Pancreas (tissue), 10 donors: ENCODE measurements around the gene ASTL. TPM values are rescaled to one million over a fixed set of nuclear protein-coding genes. Genes with fewer than 3 reads are reported as not detected.
"Not testable (repeated sequence)": the region's sequence is repeated elsewhere in the genome, so short reads cannot be mapped to it uniquely, and the experiment has no call there.

Source experiments
- ATAC-seq, 4 donors: fragments of 200-7000 bp; cut with Tn5 transposase; one replicate each; pipeline versions ENCODE4 v1.8.0 to v1.9.1; 2020; ENCODE audit warnings: mild to moderate bottlenecking in 4 of 4, moderate library complexity in 4 of 4
- DNase-seq, 6 donors: peaks; one replicate each; pipeline ENCODE4 v3.0.0-alpha.2; 2020
- FAIRE-seq: peaks from 2 replicates; lab custom pipeline; 2012; peaks lifted over from hg19 to GRCh38; lab: Jason Lieb, UNC
- H3K27ac ChIP-seq, 4 donors: fragments of 200-600 bp; sonication (generic); 1 replicate in 3 of 4; 2 replicates in 1 of 4; pipeline versions ENCODE4 v1.5.0 to v1.8.0; 2020
- H3K27me3 ChIP-seq, 4 donors: fragments of 200-600 bp; one replicate each; pipeline ENCODE4 v1.8.0; 2021
- H3K36me3 ChIP-seq, 3 donors: fragments of 200-600 bp; sonication (generic) in 1 of 3; one replicate each; pipeline versions ENCODE4 v1.5.0 to v1.8.0; 2020 to 2021
- H3K4me1 ChIP-seq, 3 donors: fragments of 200-600 bp; one replicate each; pipeline ENCODE4 v1.8.0; 2021
- H3K4me3 ChIP-seq, 4 donors: fragments of 200-600 bp; sonication (generic) in 2 of 4; one replicate each; pipeline versions ENCODE4 v1.5.0 to v1.8.0; 2020 to 2021
- H3K9me3 ChIP-seq, 4 donors: fragments of 200-600 bp; one replicate each; pipeline ENCODE4 v1.8.0; 2021
- WGBS, 2 donors: extraction: QIAGEN DNeasy Blood & Tissue Kit; methylation state at CpG; one replicate each; pipeline ENCODE4 v1.1.7; 2013; 5-methylcytosine and 5-hydroxymethylcytosine counted together
- intact Hi-C, 3 donors: fragments of 100-400 bp; cut with DNase I; formaldehyde crosslinking; loops; one replicate each; pipeline versions ENCODE4 v1.11.1 to v1.14.2; 2022
- polyA plus RNA-seq, 2 donors: library from polyadenylated mRNA; stranded (reverse); fragments of 200-250 nt; gene quantifications; one replicate each; pipeline ENCODE4 v1.2.3, GENCODE V29; 2013
- total RNA-seq, 6 donors: library from RNA; stranded (reverse); fragmentation: NEBNext Ultra II Directional in 4 of 6; extraction: Animal tissue kit (Norgen Biotek cat#: 25700) in 4 of 6; gene quantifications; one replicate each; pipeline versions ENCODE4 v1.2.1 to v1.2.4, GENCODE V29; 2021 to 2023
- TF ChIP-seq, protein P1 (sequence below), 4 donors: fragments of 200-600 bp; sonication (generic) in 3 of 4; IDR thresholded peaks; one replicate each; pipeline versions ENCODE4 v1.5.0 to v1.8.0; 2021; ENCODE audit warnings: antibody characterized with exemption in 4 of 4
- donor health status: healthy with polysubstance abuse.
- donor health status: DM: no; HTN: no; CAD: no; lungs with moderate emphysema.
- donor health status: DM: no; HTN: no; CAD: no.
- donor health status: control.
- donor health status: control.
- donor health status: Bipolar disorder and iron deficiency.
- donor health status: DM: yes; HTN: yes; CAD: no.
- donor health status: DM: no; HTN: no; CAD: no.
- donor health status: DM: no; HTN: no; CAD: no.
- donor health status: DM: yes; HTN: yes; CAD: no.

ASTL gene
- total and polyA plus RNA-seq, 8 donors, result 0.14 TPM; not detected in 7

GRCh38 chr2:96089356-96090195 is 48.7 kb downstream of the ASTL start:
- TF ChIP-seq, protein P1, sequence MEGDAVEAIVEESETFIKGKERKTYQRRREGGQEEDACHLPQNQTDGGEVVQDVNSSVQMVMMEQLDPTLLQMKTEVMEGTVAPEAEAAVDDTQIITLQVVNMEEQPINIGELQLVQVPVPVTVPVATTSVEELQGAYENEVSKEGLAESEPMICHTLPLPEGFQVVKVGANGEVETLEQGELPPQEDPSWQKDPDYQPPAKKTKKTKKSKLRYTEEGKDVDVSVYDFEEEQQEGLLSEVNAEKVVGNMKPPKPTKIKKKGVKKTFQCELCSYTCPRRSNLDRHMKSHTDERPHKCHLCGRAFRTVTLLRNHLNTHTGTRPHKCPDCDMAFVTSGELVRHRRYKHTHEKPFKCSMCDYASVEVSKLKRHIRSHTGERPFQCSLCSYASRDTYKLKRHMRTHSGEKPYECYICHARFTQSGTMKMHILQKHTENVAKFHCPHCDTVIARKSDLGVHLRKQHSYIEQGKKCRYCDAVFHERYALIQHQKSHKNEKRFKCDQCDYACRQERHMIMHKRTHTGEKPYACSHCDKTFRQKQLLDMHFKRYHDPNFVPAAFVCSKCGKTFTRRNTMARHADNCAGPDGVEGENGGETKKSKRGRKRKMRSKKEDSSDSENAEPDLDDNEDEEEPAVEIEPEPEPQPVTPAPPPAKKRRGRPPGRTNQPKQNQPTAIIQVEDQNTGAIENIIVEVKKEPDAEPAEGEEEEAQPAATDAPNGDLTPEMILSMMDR (IDR thresholded peaks at IDR 0.05), result no peak
- Histone ChIP-seq H3K4me1 (peaks cover 0 to 6% (median 0%) of the 10 kb centered on the region in 3 donors), H3K36me3 (no peaks in the 10 kb centered on the region), H3K27me3 (no peaks in the 10 kb centered on the region), H3K4me3 (no peak overlapping the region), H3K9me3 (no peaks in the 10 kb centered on the region), H3K27ac (no peak overlapping the region)
- FAIRE-seq (no peak), ATAC-seq (peak in 3 of 4 donors; percentile 43 to 66 (median 60)), DNase-seq (peak in 5 of 6 donors; percentile 56 to 78 (median 67))
- WGBS, 2 donors, result 50 to 56% methylated on average over 22 of the region's 22 CpGs
- intact Hi-C loops, result no loop called here

DNA sequence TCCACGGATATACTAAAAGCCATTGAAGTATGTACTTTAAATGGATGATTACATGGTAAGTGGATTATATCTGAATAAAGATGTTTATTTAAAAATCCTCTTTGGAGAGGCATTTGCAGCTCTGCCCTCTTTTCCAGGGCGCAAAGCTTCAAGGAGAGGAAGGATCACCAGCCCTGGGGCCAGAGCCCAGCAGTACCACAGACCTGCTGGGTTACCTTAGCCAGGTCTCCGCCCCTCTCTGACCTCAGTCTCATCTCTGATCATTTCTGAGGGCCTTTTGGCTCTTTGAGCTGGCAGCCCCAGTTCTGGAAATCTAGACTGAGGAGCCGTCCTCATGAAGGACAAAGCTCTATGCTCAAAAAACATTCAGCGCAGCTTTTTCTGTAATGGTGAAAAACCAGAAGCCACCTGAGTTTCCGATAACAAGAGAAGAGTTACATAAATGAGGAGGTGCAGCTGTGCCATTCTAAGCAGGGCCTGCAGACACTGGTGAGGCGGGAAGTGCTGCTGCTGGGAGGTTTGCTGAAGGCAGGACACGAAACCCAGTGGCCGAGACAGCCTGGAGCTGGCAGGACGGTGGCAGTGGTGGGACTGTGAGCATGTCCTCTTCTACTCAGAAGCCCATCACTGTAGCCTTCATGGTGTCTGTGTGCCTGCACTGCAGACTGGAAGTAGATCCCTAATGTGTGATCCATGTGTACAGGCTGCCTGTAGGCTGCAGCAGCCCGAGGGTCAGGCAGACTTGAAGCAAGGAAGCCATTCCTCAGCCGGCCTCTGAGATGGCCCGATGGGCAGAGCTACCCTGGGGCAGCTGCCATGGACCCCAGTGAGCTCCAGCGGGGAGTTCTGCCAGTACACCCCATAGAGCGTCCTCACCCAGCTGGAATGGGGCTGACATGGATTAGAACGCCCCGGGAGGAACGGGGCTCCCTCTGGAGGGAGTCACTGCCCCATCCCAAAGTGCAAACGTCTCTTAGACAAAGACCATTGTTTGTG is 49.7 kb downstream of the ASTL start:
- FAIRE-seq (no peak), DNase-seq (peak in 1 of 6 donors; percentile 30), ATAC-seq (no peak)
- TF ChIP-seq, protein P1 (IDR thresholded peaks at IDR 0.05), result no peak
- peaks cover 0 to 6% (median 0%) of the 10 kb centered on the region in 3 donors for H3K4me1 ChIP-seq
- no peaks in the 10 kb centered on the region for H3K36me3 ChIP-seq
- H3K9me3 ChIP-seq, result no peaks in the 10 kb centered on the region
- no peaks in the 10 kb centered on the region for H3K27me3 ChIP-seq
- intact Hi-C loops, result no loop called here
- H3K4me3 ChIP-seq, result no peak overlapping the region
- H3K27ac ChIP-seq, result no peak overlapping the region
- WGBS, 2 donors, result 78 to 82% methylated on average over 19 of the region's 19 CpGs

- H3K27ac ChIP-seq, result no peak overlapping the region
- no peaks in the 10 kb centered on the region for H3K27me3 ChIP-seq
- FAIRE-seq (no peak), ATAC-seq (no peak), DNase-seq (no peak)
- intact Hi-C loops, result no loop called here
- WGBS, 2 donors, result 49 to 58% methylated on average over 2 of the region's 2 CpGs
- H3K4me1 ChIP-seq, result peaks cover 0 to 6% (median 0%) of the 10 kb centered on the region in 3 donors
- H3K9me3 ChIP-seq, result no peaks in the 10 kb centered on the region
- no peak overlapping the region for H3K4me3 ChIP-seq
- TF ChIP-seq, protein P1 (IDR thresholded peaks at IDR 0.05), result no peak
- H3K36me3 ChIP-seq, result no peaks in the 10 kb centered on the region
Observed at GRCh38 chr2:96087130-96087529, 51.2 kb downstream of the ASTL start.

- intact Hi-C loops, result no loop called here
- DNase-seq (peak in 1 of 6 donors; percentile 41), FAIRE-seq (no peak), ATAC-seq (no peak)
- Histone ChIP-seq H3K27me3 (no peaks in the 10 kb centered on the region), H3K27ac (no peak overlapping the region), H3K4me1 (no peaks in the 10 kb centered on the region), H3K36me3 (no peaks in the 10 kb centered on the region), H3K4me3 (no peak overlapping the region), H3K9me3 (no peaks in the 10 kb centered on the region)
- 92 to 93% methylated on average over 12 of the region's 12 CpGs for WGBS, 2 donors
- TF ChIP-seq, protein P1 (IDR thresholded peaks at IDR 0.05), result no peak
Observed at GRCh38 chr2:96085541-96086355, 52.6 kb downstream of the ASTL start.

GRCh38 chr2:96084858-96085518 is 53.3 kb downstream of the ASTL start:
- H3K4me1 ChIP-seq, H3K4me3 ChIP-seq, H3K36me3 ChIP-seq, H3K27ac ChIP-seq, H3K27me3 ChIP-seq, intact Hi-C loops, H3K9me3 ChIP-seq, FAIRE-seq: not testable (repeated sequence)
- DNase-seq, result peak in 1 of 6 donors; percentile 30
- peak in 1 of 4 donors; percentile 48 for ATAC-seq
- 62 to 73% methylated on average over 7 of the region's 7 CpGs for WGBS, 2 donors
